A673 (cell line): Measurements from ENCODE around the gene USP21. TPM values are rescaled to one million over a fixed set of nuclear protein-coding genes. Genes with fewer than 3 reads are reported as not detected.

Source experiments
- BruUV-seq: library from RNA; stranded (reverse); fragments of 400-500 nt; replicated peaks from 2 replicates; lab custom pipeline; 2021; lab: Mats Ljungman, UMichigan
- CTCF ChIA-PET: fragments of 300-600 bp; sonication (Branson Sonifier 250); formaldehyde crosslinking; loops from one replicate; lab custom pipeline; 2022; ENCODE audit warnings: antibody characterized with exemption; lab: Charles Lee
- POLR2A ChIA-PET: fragments of 300-600 bp; sonication (Branson Sonifier 250); formaldehyde crosslinking; loops from one replicate; lab custom pipeline; 2022; ENCODE audit warnings: antibody characterized with exemption; ENCODE audit not compliant: low non-redundant PET; lab: Charles Lee
- DNase-seq: peaks from one replicate; pipeline ENCODE4 v3.0.0-alpha.2; 2015; ENCODE audit warnings: low spot score
- H3K27ac ChIP-seq: fragments of 200-600 bp; sonication (generic); 2 replicates; pipeline ENCODE4 v1.5.1; 2016; ENCODE audit warnings: mixed run types, low read depth, mild to moderate bottlenecking, mixed read lengths, antibody characterized with exemption, low read length; ENCODE audit not compliant: poor library complexity, severe bottlenecking
- H3K27me3 ChIP-seq: fragments of 200-600 bp; sonication (generic); replicated peaks from 2 replicates; pipeline ENCODE4 v1.6.1; 2017; ENCODE audit warnings: mixed run types, low read depth, mild to moderate bottlenecking, mixed read lengths, antibody characterized with exemption, low read length; ENCODE audit not compliant: insufficient read depth, poor library complexity
- H3K36me3 ChIP-seq: fragments of 200-600 bp; sonication (generic); 2 replicates; pipeline ENCODE4 v1.6.1; 2016; ENCODE audit warnings: mixed run types, mild to moderate bottlenecking, mixed read lengths, antibody characterized with exemption, low read length; ENCODE audit not compliant: insufficient read depth, poor library complexity, severe bottlenecking
- H3K4me1 ChIP-seq: fragments of 200-600 bp; sonication (generic); 2 replicates; pipeline ENCODE4 v1.6.1; 2017; ENCODE audit warnings: mixed run types, mild to moderate bottlenecking, mixed read lengths, antibody characterized with exemption, low read length; ENCODE audit not compliant: insufficient read depth, poor library complexity, severe bottlenecking
- H3K4me3 ChIP-seq: fragments of 200-600 bp; sonication (generic); 2 replicates; pipeline ENCODE4 v1.5.1; 2016; ENCODE audit warnings: low read depth, mixed run types, mild to moderate bottlenecking, mixed read lengths, low read length; ENCODE audit not compliant: poor library complexity, severe bottlenecking
- H3K9me3 ChIP-seq: fragments of 200-600 bp; sonication (generic); 2 replicates; pipeline ENCODE4 v1.6.1; 2016; ENCODE audit warnings: mixed run types, low read depth, mild to moderate bottlenecking, mixed read lengths, antibody characterized with exemption, low read length; ENCODE audit not compliant: poor library complexity, severe bottlenecking
- CTCF ChIP-seq: fragments of 300-800, 200-600 bp; sonication (generic); conservative IDR thresholded peaks from 2 replicates; pipeline ENCODE4 v1.5.1; 2017; ENCODE audit warnings: low read depth, mild to moderate bottlenecking, antibody characterized with exemption, low read length, moderate library complexity, mixed read lengths
- EZH2 ChIP-seq: fragments of 200-600 bp; sonication (generic); IDR thresholded peaks from 2 replicates; pipeline ENCODE4 v1.6.1; 2017; ENCODE audit warnings: borderline replicate concordance, low read depth, mild to moderate bottlenecking, mixed read lengths, antibody characterized with exemption, low read length; ENCODE audit not compliant: poor library complexity, severe bottlenecking
- intact Hi-C: fragments of 100-400 bp; cut with micrococcal nuclease; formaldehyde crosslinking; loops from one replicate; pipeline ENCODE4 v1.10.0; 2022; ENCODE audit not compliant: unreplicated experiment
- total RNA-seq: library from RNA; stranded (reverse); gene quantifications from 2 replicates; pipeline ENCODE4 v1.2.3, GENCODE V29; 2021

USP21 gene
- total RNA-seq, 1 experiment from 2014 or later, result 46.2 TPM

DNA sequence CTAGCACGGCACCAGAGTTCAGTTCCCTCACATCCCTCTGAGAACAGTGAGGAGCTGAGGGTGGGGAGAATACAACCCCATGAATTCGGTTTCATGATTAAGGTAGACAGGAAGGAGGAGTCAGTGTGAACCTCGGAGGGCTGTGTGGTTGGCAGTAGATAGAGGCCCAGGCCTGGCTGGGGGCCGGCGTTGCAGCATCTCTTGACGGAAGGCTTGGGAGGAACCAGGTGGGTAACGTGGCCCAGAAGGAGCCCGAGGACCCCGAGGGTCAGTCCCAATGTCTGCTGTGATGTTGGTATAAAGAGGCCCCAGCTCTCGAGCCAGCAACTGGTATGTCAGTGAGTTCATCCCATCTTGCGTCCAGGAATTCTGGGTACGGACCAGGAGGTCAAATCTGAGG lies 12.4 kb downstream of the USP21 start:
- Histone ChIP-seq H3K9me3 (no peaks in the 10 kb centered on the region), H3K27ac (no peak overlapping the region), H3K36me3 (peaks cover 56% of the 10 kb centered on the region), H3K4me3 (no peak overlapping the region), H3K27me3 (no peaks in the 10 kb centered on the region), H3K4me1 (peaks cover 6% of the 10 kb centered on the region)
- intact Hi-C loops, result no loop called here
- no TSS peak for BruUV-seq
- TF ChIP-seq EZH2 (no peak), CTCF (no peak)
- DNase-seq, result no peak
- ChIA-PET CTCF (no interaction called here), POLR2A (no interaction called here)

GRCh38 chr1:161172349-161172748 lies 13.0 kb downstream of the USP21 start:
- ChIA-PET CTCF (no interaction called here), POLR2A (no interaction called here)
- no peak for DNase-seq
- TF ChIP-seq CTCF (no peak), EZH2 (no peak)
- Histone ChIP-seq H3K9me3 (no peaks in the 10 kb centered on the region), H3K4me3 (no peak overlapping the region), H3K36me3 (peaks cover 56% of the 10 kb centered on the region), H3K27ac (no peak overlapping the region), H3K4me1 (peaks cover 8% of the 10 kb centered on the region), H3K27me3 (no peaks in the 10 kb centered on the region)
- intact Hi-C loops, result no loop called here
- no TSS peak for BruUV-seq

GRCh38 chr1:161172776-161173376 lies 13.6 kb downstream of the USP21 start:
- no TSS peak for BruUV-seq
- H3K36me3 ChIP-seq, result peaks cover 56% of the 10 kb centered on the region
- POLR2A ChIA-PET, result no interaction called here
- peaks cover 13% of the 10 kb centered on the region for H3K4me1 ChIP-seq
- H3K4me3 ChIP-seq, result no peak overlapping the region
- H3K9me3 ChIP-seq, result no peaks in the 10 kb centered on the region
- intact Hi-C loops, result no loop called here
- no peak for DNase-seq
- no peak overlapping the region for H3K27ac ChIP-seq
- CTCF ChIA-PET, result no interaction called here
- H3K27me3 ChIP-seq, result no peaks in the 10 kb centered on the region
- TF ChIP-seq CTCF, result no peak
- no peak for TF ChIP-seq EZH2
